ENCODE results near the gene DCAF5.

DNA sequence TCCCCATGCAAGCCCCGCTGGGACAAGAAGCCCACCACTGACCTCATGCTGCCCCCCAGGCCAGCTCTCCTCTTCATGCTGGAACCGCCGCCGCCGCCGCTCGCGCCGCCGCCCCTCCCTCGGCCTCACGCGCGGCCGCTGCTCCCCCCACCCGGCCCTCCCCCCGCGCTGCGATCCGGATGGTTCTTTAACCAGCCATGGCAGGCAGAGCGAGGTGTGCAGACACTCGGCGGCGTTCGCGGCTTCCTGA is at the start of gene DCAF5:
- TF ChIP-seq POLR2A (IDR thresholded peaks at IDR 0.05; ENCODE audit: low read depth, low read length) (peak; percentile 59), POU2F2 (IDR thresholded peaks at IDR 0.05; ENCODE audit: low read depth, low read length) (no peak), SPI1 (IDR thresholded peaks at IDR 0.05; ENCODE audit: low read depth, low read length) (no peak), POLR2AphosphoS5 (IDR thresholded peaks at IDR 0.05; ENCODE audit: low read depth, low read length) (peak; percentile 47; the same call in 1 of the 2 replicates)

All from GM12891 (cell line).